H1 (cell line): ENCODE data around the gene ZNF346. TPM values are rescaled to one million over a fixed set of nuclear protein-coding genes. Genes with fewer than 3 reads are reported as not detected.

Source experiments
- CTCF ChIA-PET: fragments of 300-600 bp; sonication (Branson Sonifier 250); formaldehyde crosslinking; loops from one replicate; lab custom pipeline; 2021; ENCODE audit not compliant: partially characterized antibody; lab: Charles Lee
- POLR2A ChIA-PET: fragments of 300-600 bp; sonication (Branson Sonifier 250); formaldehyde crosslinking; loops from one replicate; lab custom pipeline; 2021; ENCODE audit warnings: inconsistent platforms; ENCODE audit not compliant: partially characterized antibody; lab: Charles Lee
- DNase-seq, 2 experiments: peaks; one replicate each; pipeline versions ENCODE4 v3.0.0 to v3.0.0-alpha.2; 2010 to 2022; ENCODE audit warnings: low spot score in 2 of 2, low read depth in 1 of 2, mixed read lengths in 1 of 2
- FAIRE-seq: peaks from 2 replicates; lab custom pipeline; 2011; peaks lifted over from hg19 to GRCh38; lab: Jason Lieb, UNC
- H2AFZ ChIP-seq: 2 replicates; pipeline ENCODE4 v1.8.1; 2012; ENCODE audit warnings: low read length, inconsistent platforms
- H2AK5ac ChIP-seq: 2 replicates; pipeline ENCODE4 v1.6.1; 2013; ENCODE audit warnings: low read depth, low read length
- H2BK120ac ChIP-seq: replicated peaks from 2 replicates; pipeline ENCODE3; 2013; ENCODE audit warnings: low read depth, low read length, inconsistent platforms
- H2BK12ac ChIP-seq: 2 replicates; pipeline ENCODE4 v1.6.1; 2013; ENCODE audit warnings: low read depth, low read length
- H2BK15ac ChIP-seq: 2 replicates; pipeline ENCODE4 v1.6.1; 2013; ENCODE audit warnings: low read length
- H2BK20ac ChIP-seq: 2 replicates; pipeline ENCODE4 v1.6.1; 2013; ENCODE audit warnings: low read length
- H2BK5ac ChIP-seq: 2 replicates; pipeline ENCODE4 v1.6.1; 2013; ENCODE audit warnings: low read depth, low read length
- H3K14ac ChIP-seq: 2 replicates; pipeline ENCODE4 v1.6.1; 2013; ENCODE audit warnings: inconsistent platforms; ENCODE audit not compliant: insufficient read length
- H3K18ac ChIP-seq: 2 replicates; pipeline ENCODE4 v1.6.1; 2013; ENCODE audit warnings: low read length; ENCODE audit errors: extremely low read depth
- H3K23ac ChIP-seq: 2 replicates; pipeline ENCODE4 v1.6.1; 2013; ENCODE audit warnings: inconsistent platforms; ENCODE audit not compliant: insufficient read length
- H3K23me2 ChIP-seq: 2 replicates; pipeline ENCODE4 v1.6.1; 2013; ENCODE audit warnings: low read depth, low read length
- H3K27ac ChIP-seq: 2 replicates; pipeline ENCODE4 v1.6.1; 2011; ENCODE audit warnings: low read depth, low read length, inconsistent platforms
- H3K27me3 ChIP-seq, 4 experiments: replicated peaks in 1 of 4; 1 replicate in 1 of 4; 2 replicates in 3 of 4; pipeline versions ENCODE4 v1.6.1 to v1.8.1; 2011 to 2013; ENCODE audit warnings: low read length in 3 of 4, mild to moderate bottlenecking in 3 of 4, inconsistent platforms in 2 of 4, mixed read lengths in 2 of 4, moderate library complexity in 1 of 4; ENCODE audit not compliant: control insufficient read depth in 3 of 4, insufficient read depth in 3 of 4; ENCODE audit errors: extremely low read depth in 1 of 4
- H3K36me3 ChIP-seq, 4 experiments: 2 replicates each; pipeline versions ENCODE4 v1.6.1 to v1.8.1; 2011 to 2013; ENCODE audit warnings: mild to moderate bottlenecking in 4 of 4, low read length in 3 of 4, moderate library complexity in 2 of 4, control low read depth in 1 of 4, inconsistent platforms in 1 of 4; ENCODE audit not compliant: insufficient read depth in 4 of 4, control insufficient read depth in 2 of 4
- H3K4ac ChIP-seq: replicated peaks from 2 replicates; pipeline ENCODE3; 2013; ENCODE audit warnings: low read length, low read depth, mixed read lengths, inconsistent platforms; ENCODE audit not compliant: insufficient read length
- H3K4me1 ChIP-seq, 4 experiments: replicated peaks in 1 of 4; 1 replicate in 1 of 4; 2 replicates in 3 of 4; pipeline versions ENCODE4 v1.6.1 to v1.8.1; 2011 to 2013; ENCODE audit warnings: low read length in 3 of 4, inconsistent platforms in 2 of 4, mixed read lengths in 1 of 4; ENCODE audit not compliant: insufficient read depth in 4 of 4, control insufficient read depth in 3 of 4
- H3K4me2 ChIP-seq, 2 experiments: 2 replicates each; pipeline versions ENCODE4 v1.6.1 to v1.8.1; 2011 to 2013; ENCODE audit warnings: low read depth in 2 of 2, low read length in 2 of 2, control low read depth in 1 of 2, inconsistent platforms in 1 of 2, mild to moderate bottlenecking in 1 of 2; ENCODE audit not compliant: insufficient read depth in 1 of 2
- H3K4me3 ChIP-seq, 4 experiments: fragments of 200-600, 300-600 bp in 1 of 4; sonication (generic), shearing (Covaris generic), sonication (Bioruptor Twin) in 1 of 4; 2 replicates each; pipeline versions ENCODE4 v1.5.1 to v1.8.1; 2011 to 2016; ENCODE audit warnings: low read length in 4 of 4, low read depth in 3 of 4, control low read depth in 2 of 4, inconsistent platforms in 2 of 4, mild to moderate bottlenecking in 2 of 4, mixed read lengths in 1 of 4, moderate library complexity in 1 of 4; ENCODE audit not compliant: insufficient read depth in 2 of 4; ENCODE audit errors: extremely low read depth in 1 of 4
- H3K56ac ChIP-seq: replicated peaks from 2 replicates; pipeline ENCODE3; 2013; ENCODE audit warnings: low read depth, mild to moderate bottlenecking, mixed read lengths, low read length, inconsistent platforms; ENCODE audit not compliant: insufficient read length
- H3K79me1 ChIP-seq: 2 replicates; pipeline ENCODE4 v1.6.1; 2013; ENCODE audit warnings: low read depth, low read length, control low read depth
- H3K79me2 ChIP-seq, 2 experiments: 2 replicates each; pipeline versions ENCODE4 v1.6.1 to v1.8.1; 2012 to 2013; ENCODE audit warnings: low read length in 2 of 2, mild to moderate bottlenecking in 2 of 2, inconsistent platforms in 1 of 2; ENCODE audit not compliant: insufficient read depth in 2 of 2, control insufficient read depth in 1 of 2
- H3K9ac ChIP-seq, 4 experiments: replicated peaks in 1 of 4; 1 replicate in 1 of 4; 2 replicates in 3 of 4; pipeline versions ENCODE4 v1.6.1 to v1.8.1; 2011 to 2013; ENCODE audit warnings: low read depth in 3 of 4, low read length in 3 of 4, control low read depth in 2 of 4, mild to moderate bottlenecking in 2 of 4, moderate library complexity in 2 of 4, inconsistent platforms in 1 of 4; ENCODE audit errors: extremely low read depth in 1 of 4
- H3K9me3 ChIP-seq, 2 experiments: 2 replicates each; pipeline versions ENCODE4 v1.6.1 to v1.8.1; 2012 to 2013; ENCODE audit warnings: mild to moderate bottlenecking in 2 of 2, moderate library complexity in 2 of 2, control low read depth in 1 of 2, inconsistent platforms in 1 of 2, low read depth in 1 of 2, low read length in 1 of 2, mixed read lengths in 1 of 2; ENCODE audit not compliant: insufficient read depth in 2 of 2
- H4K20me1 ChIP-seq, 2 experiments: replicated peaks in 1 of 2; 2 replicates each; pipeline versions ENCODE3 to v1.8.1; 2011 to 2013; ENCODE audit warnings: inconsistent platforms in 2 of 2, low read length in 2 of 2, mild to moderate bottlenecking in 1 of 2; ENCODE audit not compliant: insufficient read depth in 2 of 2, control insufficient read depth in 1 of 2
- H4K5ac ChIP-seq: 2 replicates; pipeline ENCODE4 v1.6.1; 2013; ENCODE audit warnings: low read length, low read depth, mixed read lengths, inconsistent platforms; ENCODE audit not compliant: insufficient read length
- H4K8ac ChIP-seq: 2 replicates; pipeline ENCODE4 v1.8.0; 2013; ENCODE audit warnings: mild to moderate bottlenecking, moderate library complexity, low read length, inconsistent platforms; ENCODE audit not compliant: insufficient read depth; ENCODE audit errors: extremely low read depth
- H4K91ac ChIP-seq: replicated peaks from 2 replicates; pipeline ENCODE3; 2013; ENCODE audit warnings: low read length, mixed read lengths, inconsistent platforms; ENCODE audit not compliant: insufficient read length
- CHD1 ChIP-seq: IDR thresholded peaks from 2 replicates; pipeline ENCODE4 v1.6.1; 2012; ENCODE audit warnings: low read depth, low read length, improper control_type of control experiment
- CTBP2 ChIP-seq: IDR thresholded peaks from 2 replicates; pipeline ENCODE4 v1.7.0; 2011; ENCODE audit warnings: borderline replicate concordance, mild to moderate bottlenecking, moderate library complexity, mixed read lengths, low read length; ENCODE audit not compliant: insufficient read depth, insufficient read length
- EP300 ChIP-seq, 2 experiments: IDR thresholded peaks; 1 replicate in 1 of 2; 2 replicates in 1 of 2; pipeline ENCODE4 v1.6.1; 2011 to 2012; ENCODE audit warnings: low read depth in 2 of 2, low read length in 2 of 2, mild to moderate bottlenecking in 2 of 2, borderline replicate concordance in 1 of 2, inconsistent platforms in 1 of 2, moderate library complexity in 1 of 2
- HDAC6 ChIP-seq: IDR thresholded peaks from one replicate; pipeline ENCODE4 v1.7.1; 2012; ENCODE audit warnings: low read depth, mild to moderate bottlenecking, inconsistent platforms, low read length, moderate library complexity
- KDM1A ChIP-seq: fragments of 200-600, 300-600 bp; sonication (generic); IDR thresholded peaks from 2 replicates; pipeline ENCODE4 v1.7.1; 2016; ENCODE audit warnings: mild to moderate bottlenecking, low read length, borderline replicate concordance
- KDM4A ChIP-seq: IDR thresholded peaks from one replicate; pipeline ENCODE4 v1.7.1; 2012; ENCODE audit warnings: low read depth, mild to moderate bottlenecking, moderate library complexity, low read length, inconsistent platforms; ENCODE audit not compliant: severe bottlenecking
- NANOG ChIP-seq: IDR thresholded peaks from 2 replicates; pipeline ENCODE4 v1.6.1; 2011; ENCODE audit warnings: low read length, low read depth, mild to moderate bottlenecking, inconsistent platforms; ENCODE audit not compliant: insufficient read depth, poor library complexity, severe bottlenecking
- TAF1 ChIP-seq: IDR thresholded peaks from 2 replicates; pipeline ENCODE4 v1.6.1; 2011; ENCODE audit warnings: mild to moderate bottlenecking, low read depth, low read length
- WGBS, 2 experiments: shearing (Covaris generic) in 1 of 2; methylation state at CpG; one replicate each; pipeline versions ENCODE4 v1.1.6 to v1.1.7; 2013 to 2015; ENCODE audit warnings: low lambda C conversion rate in 2 of 2, mixed read lengths in 2 of 2, inconsistent platforms in 1 of 2, low coverage in 1 of 2, missing lambda C conversion rate in 1 of 2; ENCODE audit not compliant: insufficient replicate concordance in 2 of 2, insufficient coverage in 1 of 2, insufficient read length in 1 of 2; ENCODE audit errors: extremely low coverage in 1 of 2, missing lambda C conversion rate in 1 of 2; 5-methylcytosine and 5-hydroxymethylcytosine counted together
- polyA plus RNA-seq, 7 experiments: library from polyadenylated mRNA; depleted of rRNA in 3 of 7; stranded (reverse) in 5 of 7; unstranded in 2 of 7; fragments of >200 nt in 5 of 7; fragments of 200-250 nt in 2 of 7; gene quantifications; 1 replicate in 5 of 7; 2 replicates in 1 of 7; 4 replicates in 1 of 7; pipeline versions ENCODE4 v1.2.1 to v1.2.3, GENCODE V29; 2011 to 2013; ENCODE audit warnings: missing spikeins in 2 of 7, mixed read lengths in 2 of 7
- total RNA-seq: library from RNA; stranded (reverse); fragmentation: NEBNext Ultra II Directional; extraction: Animal tissue kit (Norgen Biotek cat#: 25700); gene quantifications from 2 replicates; pipeline ENCODE4 v1.2.1, GENCODE V29; 2021

ZNF346 gene
- total and polyA plus RNA-seq, 2 of the 8 experiments (the other 6 are each of a cell fraction or from before 2014, with no cell fraction given): 19.9 to 20.8 TPM

- no peak overlapping the region for H2BK12ac ChIP-seq
- H2BK5ac ChIP-seq: no peak overlapping the region
- no peak for DNase-seq
Observed at GRCh38 chr5:177124486-177124991, 102.0 kb downstream of the ZNF346 start.

More at GRCh38 chr5:177124486-177124991, 102.0 kb downstream of the ZNF346 start:
- no peaks in the 10 kb centered on the region; a peak in 1 of 4 replicates for H3K9me3 ChIP-seq
- no peak overlapping the region for H4K91ac ChIP-seq
- H3K4ac ChIP-seq: no peak overlapping the region
- no peak overlapping the region for H4K5ac ChIP-seq
- no peak overlapping the region for H3K4me2 ChIP-seq
- H4K8ac ChIP-seq: no peak overlapping the region
- no peak overlapping the region for H3K4me3 ChIP-seq
- H3K18ac ChIP-seq: no peak overlapping the region
- H3K27ac ChIP-seq: no peak overlapping the region
- H3K79me1 ChIP-seq: no peaks in the 10 kb centered on the region
- H3K79me2 ChIP-seq: no peaks in the 10 kb centered on the region
- H2AFZ ChIP-seq: no peak overlapping the region; the same call in 1 of the 2 replicates
- no peak overlapping the region for H3K23ac ChIP-seq
- no peak overlapping the region for H2BK15ac ChIP-seq
- peak; percentile 71 for FAIRE-seq
- H3K36me3 ChIP-seq: no peaks in the 10 kb centered on the region
- no peaks in the 10 kb centered on the region for H3K23me2 ChIP-seq
- H3K9ac ChIP-seq: 0 out of 7 replicates have a peak overlapping the region, but pooled peaks of 1 of the 4 experiments have one; percentile 19
- H2BK120ac ChIP-seq: no peak overlapping the region
- H3K14ac ChIP-seq: no peak overlapping the region
- ChIA-PET CTCF (interaction anchor here (1.0 to 1.5 kb wide), 4 partner anchors 11 to 464 kb away, joined by 3 to 7 read pairs (median 4); no protein-coding TSS in a partner anchor), POLR2A (interaction anchor here (0.7 to 2.5 kb wide), 4 partner anchors 9 to 266 kb away, joined by 3 to 23 read pairs (median 3); partner anchors contain the start of gene NSD1)
- 63% methylated on average over 4 of the region's 4 CpGs; no CpG with 5 or more reads in 1 of the 2 experiments for WGBS, 2 experiments
- H4K20me1 ChIP-seq: no peaks in the 10 kb centered on the region
- no peaks in the 10 kb centered on the region for H3K27me3 ChIP-seq
- no peak overlapping the region for H2AK5ac ChIP-seq
- H2BK20ac ChIP-seq: no peak overlapping the region
- H3K4me1 ChIP-seq: peaks cover 0 to 2% (median under 1%) of the 10 kb centered on the region in 4 experiments; a peak in 2 of 7 replicates
- TF ChIP-seq CTBP2 (no peak), EP300 (IDR thresholded peaks at IDR 0.05; ENCODE audit: borderline replicate concordance in 1 of 2, low read depth in 2 of 2, low read length in 2 of 2) (no peak), HDAC6 (no peak), TAF1 (no peak), CHD1 (no peak), NANOG (no peak), KDM4A (no peak), KDM1A (no peak)
- no peak overlapping the region for H3K56ac ChIP-seq
